ENCODE measurements around the gene LARP1.

Gene LARP1

DNA sequence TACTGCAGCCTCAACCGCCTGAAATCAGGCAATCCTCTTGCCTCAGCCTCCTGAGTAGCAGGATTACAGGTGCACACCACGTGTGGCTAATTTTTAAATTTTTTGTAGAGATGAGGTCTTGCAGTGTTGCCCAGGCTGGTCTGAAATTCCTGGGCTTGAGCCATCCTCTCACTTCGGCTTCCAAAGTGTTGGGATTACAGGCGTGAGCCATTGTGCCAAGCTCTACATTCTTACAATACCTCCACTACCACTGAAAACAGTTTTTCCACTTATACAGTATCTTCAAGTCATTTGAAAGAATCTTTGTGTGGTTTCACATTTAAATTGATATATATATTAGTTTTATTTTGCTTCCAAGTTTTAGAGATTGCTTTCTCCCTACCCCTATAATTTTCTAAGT, 42.6 kb downstream of the LARP1 start:
- Histone ChIP-seq H3K36me3 (ENCODE audit: control insufficient read depth, insufficient read depth, low read length) (peaks cover 2% of the 10 kb centered on the region), H3K4me1 (no peaks in the 10 kb centered on the region), H3K9ac (no peak overlapping the region), H3K4me3 (ENCODE audit: low read depth, low read length) (no peak overlapping the region), H3K27me3 (ENCODE audit: control insufficient read depth, insufficient read depth, low read length) (no peaks in the 10 kb centered on the region), H2AFZ (no peak overlapping the region), H3K79me2 (peaks cover 14% of the 10 kb centered on the region), H3K27ac (no peak overlapping the region), H3K4me2 (ENCODE audit: low read length) (no peak overlapping the region), H3K9me3 (ENCODE audit: control insufficient read depth, low read length) (no peaks in the 10 kb centered on the region)
- TF ChIP-seq, protein P1, sequence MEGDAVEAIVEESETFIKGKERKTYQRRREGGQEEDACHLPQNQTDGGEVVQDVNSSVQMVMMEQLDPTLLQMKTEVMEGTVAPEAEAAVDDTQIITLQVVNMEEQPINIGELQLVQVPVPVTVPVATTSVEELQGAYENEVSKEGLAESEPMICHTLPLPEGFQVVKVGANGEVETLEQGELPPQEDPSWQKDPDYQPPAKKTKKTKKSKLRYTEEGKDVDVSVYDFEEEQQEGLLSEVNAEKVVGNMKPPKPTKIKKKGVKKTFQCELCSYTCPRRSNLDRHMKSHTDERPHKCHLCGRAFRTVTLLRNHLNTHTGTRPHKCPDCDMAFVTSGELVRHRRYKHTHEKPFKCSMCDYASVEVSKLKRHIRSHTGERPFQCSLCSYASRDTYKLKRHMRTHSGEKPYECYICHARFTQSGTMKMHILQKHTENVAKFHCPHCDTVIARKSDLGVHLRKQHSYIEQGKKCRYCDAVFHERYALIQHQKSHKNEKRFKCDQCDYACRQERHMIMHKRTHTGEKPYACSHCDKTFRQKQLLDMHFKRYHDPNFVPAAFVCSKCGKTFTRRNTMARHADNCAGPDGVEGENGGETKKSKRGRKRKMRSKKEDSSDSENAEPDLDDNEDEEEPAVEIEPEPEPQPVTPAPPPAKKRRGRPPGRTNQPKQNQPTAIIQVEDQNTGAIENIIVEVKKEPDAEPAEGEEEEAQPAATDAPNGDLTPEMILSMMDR (IDR thresholded peaks at IDR 0.05): no peak

DNA sequence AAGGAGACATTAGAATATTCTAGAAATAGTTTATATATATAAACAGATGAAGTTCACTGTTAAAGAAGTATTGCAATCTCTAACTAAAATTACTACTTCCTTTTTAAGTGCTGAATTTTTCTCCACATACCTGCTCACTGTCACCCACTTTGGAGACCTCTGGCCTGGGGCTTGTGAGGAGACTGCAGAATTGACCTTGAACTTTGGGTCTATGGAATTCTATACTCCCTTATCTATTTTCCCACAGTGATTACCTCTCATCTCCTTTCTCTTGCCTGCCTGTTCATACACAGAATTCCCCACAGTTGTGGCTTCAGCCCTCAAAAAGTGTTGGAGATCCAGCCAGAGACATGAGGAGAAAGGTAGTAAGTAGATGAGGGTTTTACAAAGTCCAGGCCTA, 45.4 kb downstream of the LARP1 start:
- TF ChIP-seq, protein P1 (IDR thresholded peaks at IDR 0.05): no peak
- Histone ChIP-seq H3K27me3 (ENCODE audit: control insufficient read depth, insufficient read depth, low read length) (no peaks in the 10 kb centered on the region), H3K36me3 (ENCODE audit: control insufficient read depth, insufficient read depth, low read length) (no peaks in the 10 kb centered on the region), H3K4me3 (ENCODE audit: low read depth, low read length) (no peak overlapping the region), H3K4me1 (no peaks in the 10 kb centered on the region), H3K4me2 (ENCODE audit: low read length) (no peak overlapping the region), H3K79me2 (peaks cover 20% of the 10 kb centered on the region), H3K9me3 (ENCODE audit: control insufficient read depth, low read length) (no peaks in the 10 kb centered on the region), H3K27ac (no peak overlapping the region), H2AFZ (no peak overlapping the region), H3K9ac (no peak overlapping the region)

DNA sequence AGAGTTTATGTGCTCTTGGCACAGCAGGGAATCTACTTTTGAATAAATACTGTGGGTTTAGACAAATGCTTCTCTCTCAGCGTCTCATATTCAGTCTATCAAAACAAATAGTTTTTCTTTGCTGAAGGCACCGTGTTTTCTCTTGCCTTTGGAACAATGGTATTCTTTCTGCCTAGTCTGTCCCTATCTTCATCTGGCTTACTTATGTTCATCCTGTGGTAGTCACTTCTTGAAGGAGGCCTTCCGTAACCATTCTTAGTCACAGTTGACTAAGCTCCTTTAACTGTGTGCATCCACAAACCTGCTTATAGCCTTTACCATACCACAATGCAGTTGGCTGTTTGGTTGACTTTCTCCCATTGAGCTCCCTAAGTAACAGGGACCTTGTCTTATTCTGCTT, 45.9 kb downstream of the LARP1 start:
- no peak overlapping the region for H2AFZ ChIP-seq
- H3K4me1 ChIP-seq: no peaks in the 10 kb centered on the region
- no peak overlapping the region for H3K27ac ChIP-seq
- no peak overlapping the region for H3K4me3 ChIP-seq (ENCODE audit: low read depth, low read length)
- H3K79me2 ChIP-seq: peaks cover 20% of the 10 kb centered on the region
- H3K9me3 ChIP-seq (ENCODE audit: control insufficient read depth, low read length): no peaks in the 10 kb centered on the region
- no peak overlapping the region for H3K4me2 ChIP-seq (ENCODE audit: low read length)
- no peak overlapping the region for H3K9ac ChIP-seq
- no peaks in the 10 kb centered on the region for H3K27me3 ChIP-seq (ENCODE audit: control insufficient read depth, insufficient read depth, low read length)
- TF ChIP-seq, protein P1 (IDR thresholded peaks at IDR 0.05): no peak
- H3K36me3 ChIP-seq (ENCODE audit: control insufficient read depth, insufficient read depth, low read length): no peaks in the 10 kb centered on the region

DNA sequence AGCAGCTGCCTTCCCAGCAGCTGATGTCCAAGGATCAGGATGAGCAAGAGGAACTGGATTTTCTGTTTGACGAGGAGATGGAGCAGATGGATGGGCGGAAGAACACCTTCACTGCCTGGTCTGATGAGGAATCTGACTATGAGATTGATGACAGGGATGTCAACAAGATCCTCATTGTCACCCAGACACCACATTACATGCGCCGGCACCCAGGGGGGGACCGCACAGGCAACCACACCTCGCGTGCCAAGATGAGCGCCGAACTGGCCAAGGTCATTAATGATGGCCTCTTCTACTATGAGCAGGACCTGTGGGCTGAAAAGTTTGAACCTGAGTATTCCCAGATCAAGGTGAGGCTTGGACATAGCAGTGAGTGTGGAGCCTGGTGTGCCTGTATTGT, 46.9 kb downstream of the LARP1 start:
- Histone ChIP-seq H3K9me3 (ENCODE audit: control insufficient read depth, low read length) (no peaks in the 10 kb centered on the region), H3K27ac (no peak overlapping the region), H3K36me3 (ENCODE audit: control insufficient read depth, insufficient read depth, low read length) (no peaks in the 10 kb centered on the region), H3K4me2 (ENCODE audit: low read length) (no peak overlapping the region), H3K4me3 (ENCODE audit: low read depth, low read length) (no peak overlapping the region), H3K4me1 (no peaks in the 10 kb centered on the region), H3K79me2 (peaks cover 17% of the 10 kb centered on the region), H3K27me3 (ENCODE audit: control insufficient read depth, insufficient read depth, low read length) (no peaks in the 10 kb centered on the region), H3K9ac (no peak overlapping the region), H2AFZ (no peak overlapping the region)
- TF ChIP-seq, protein P1 (IDR thresholded peaks at IDR 0.05): no peak

DNA sequence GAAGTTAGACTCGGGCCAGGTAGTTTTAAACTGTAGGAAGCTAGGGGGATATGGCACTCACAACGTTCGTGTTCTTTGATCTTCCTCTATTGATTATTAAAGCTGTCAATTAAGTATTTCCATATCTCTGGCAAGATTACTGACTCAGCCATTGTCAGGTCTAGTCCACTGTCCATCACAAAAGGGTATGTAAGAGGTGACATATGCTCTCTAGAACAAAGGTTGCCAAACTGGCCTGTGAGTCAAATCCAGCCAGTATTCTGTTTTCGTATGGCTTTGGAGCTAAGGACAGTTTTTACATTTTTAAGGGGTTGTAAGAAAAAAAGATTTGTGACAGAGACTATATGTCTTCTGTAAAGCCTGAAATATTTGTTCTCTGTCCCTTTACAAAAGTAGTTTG, 51.0 kb downstream of the LARP1 start:
- Histone ChIP-seq H3K9ac (no peak overlapping the region), H3K4me1 (no peaks in the 10 kb centered on the region), H3K79me2 (peaks cover 14% of the 10 kb centered on the region), H2AFZ (no peak overlapping the region), H3K27me3 (ENCODE audit: control insufficient read depth, insufficient read depth, low read length) (no peaks in the 10 kb centered on the region), H3K36me3 (ENCODE audit: control insufficient read depth, insufficient read depth, low read length) (no peaks in the 10 kb centered on the region), H3K4me2 (ENCODE audit: low read length) (no peak overlapping the region), H3K9me3 (ENCODE audit: control insufficient read depth, low read length) (no peaks in the 10 kb centered on the region), H3K27ac (no peak overlapping the region), H3K4me3 (ENCODE audit: low read depth, low read length) (no peak overlapping the region)
- TF ChIP-seq, protein P1 (IDR thresholded peaks at IDR 0.05): no peak

Data from parathyroid adenoma (tissue), 2 donors.